ENCODE measurements around the gene IRF2BPL.
A peak's percentile ranks its signal among the peaks of the same experiment; 100 is the strongest.

Gene IRF2BPL

GRCh38 chr14:77053046-77053841 lies 24.7 kb upstream of the IRF2BPL start:
- peak; percentile 57 for DNase-seq

GRCh38 chr14:77052281-77053044 lies 24.0 kb upstream of the IRF2BPL start:
- no peak for DNase-seq

GRCh38 chr14:77051116-77051515 lies 22.6 kb upstream of the IRF2BPL start:
- DNase-seq: no peak

GRCh38 chr14:77046721-77047120 lies 18.2 kb upstream of the IRF2BPL start:
- no peak for DNase-seq

- DNase-seq: no peak
These were observed 17.0 kb upstream of the IRF2BPL start for GRCh38 chr14:77045238-77046162.

GRCh38 chr14:77044783-77045237 lies 16.3 kb upstream of the IRF2BPL start:
- no peak for DNase-seq

GRCh38 chr14:77043984-77044485 lies 15.5 kb upstream of the IRF2BPL start:
- DNase-seq: no peak

GRCh38 chr14:77043177-77043983 lies 14.9 kb upstream of the IRF2BPL start:
- DNase-seq: no peak

- peak; percentile 62 for DNase-seq
These were observed 13.5 kb upstream of the IRF2BPL start for GRCh38 chr14:77041881-77042545.

GRCh38 chr14:77040741-77041653 lies 12.5 kb upstream of the IRF2BPL start:
- DNase-seq: no peak

GRCh38 chr14:77040059-77040740 lies 11.7 kb upstream of the IRF2BPL start:
- peak; percentile 99 for DNase-seq

GRCh38 chr14:77039285-77040058 lies 11.0 kb upstream of the IRF2BPL start:
- no peak for DNase-seq

- DNase-seq: no peak
These were observed 9.5 kb upstream of the IRF2BPL start for GRCh38 chr14:77037938-77038568.

- DNase-seq: no peak
These were observed 8.9 kb upstream of the IRF2BPL start for GRCh38 chr14:77037215-77037937.

GRCh38 chr14:77036484-77037214 lies 8.1 kb upstream of the IRF2BPL start:
- no peak for DNase-seq

- DNase-seq: no peak
These were observed 6.8 kb upstream of the IRF2BPL start for GRCh38 chr14:77035267-77035666.

All from DMS 273 treated with DMSO at 0.1 percent for 48 hours (cell line).